HG03025 (cell line): Measurements from ENCODE around the gene TMEM54.

Experiments
- ATAC-seq: cut with Tn5 transposase; IDR thresholded peaks from one replicate; pipeline ENCODE4 v1.9.1; 2021; ENCODE audit warnings: mild to moderate bottlenecking, moderate library complexity; ENCODE audit not compliant: unreplicated experiment, low FRiP score

The TMEM54 gene

GRCh38 chr1:32883338-32884031 is 17.7 kb downstream of the TMEM54 start:
- no peak for ATAC-seq

GRCh38 chr1:32881871-32882850 is 19.0 kb downstream of the TMEM54 start:
- no peak for ATAC-seq

- no peak for ATAC-seq
Measured at GRCh38 chr1:32881291-32881690, 19.9 kb downstream of the TMEM54 start.

DNA sequence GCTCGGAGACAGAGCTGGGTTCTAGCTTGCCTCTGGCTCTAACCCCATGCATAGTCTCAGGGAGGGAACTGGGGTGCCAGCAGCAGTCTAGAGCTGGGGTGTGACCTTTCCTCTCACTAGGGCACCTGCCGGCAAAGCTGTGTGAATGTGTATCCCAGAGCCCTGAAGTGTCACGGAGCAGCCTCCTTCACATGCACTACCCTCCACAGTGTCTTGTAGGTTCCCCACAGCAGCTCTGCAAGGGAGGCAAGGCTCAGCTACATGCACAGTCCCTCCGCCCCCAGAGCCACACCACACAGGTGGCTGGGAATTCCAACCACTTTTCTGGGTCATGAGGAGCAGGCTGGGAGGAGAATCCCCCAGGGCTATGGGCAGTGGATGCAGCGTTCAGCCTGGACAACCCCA is 22.6 kb downstream of the TMEM54 start:
- ATAC-seq, result no peak

GRCh38 chr1:32878183-32878582 is 23.0 kb downstream of the TMEM54 start:
- ATAC-seq, result no peak

- ATAC-seq, result no peak
Measured at GRCh38 chr1:32877211-32878110, 23.7 kb downstream of the TMEM54 start.

- ATAC-seq, result no peak
Measured at GRCh38 chr1:32876341-32877210, 24.6 kb downstream of the TMEM54 start.

DNA sequence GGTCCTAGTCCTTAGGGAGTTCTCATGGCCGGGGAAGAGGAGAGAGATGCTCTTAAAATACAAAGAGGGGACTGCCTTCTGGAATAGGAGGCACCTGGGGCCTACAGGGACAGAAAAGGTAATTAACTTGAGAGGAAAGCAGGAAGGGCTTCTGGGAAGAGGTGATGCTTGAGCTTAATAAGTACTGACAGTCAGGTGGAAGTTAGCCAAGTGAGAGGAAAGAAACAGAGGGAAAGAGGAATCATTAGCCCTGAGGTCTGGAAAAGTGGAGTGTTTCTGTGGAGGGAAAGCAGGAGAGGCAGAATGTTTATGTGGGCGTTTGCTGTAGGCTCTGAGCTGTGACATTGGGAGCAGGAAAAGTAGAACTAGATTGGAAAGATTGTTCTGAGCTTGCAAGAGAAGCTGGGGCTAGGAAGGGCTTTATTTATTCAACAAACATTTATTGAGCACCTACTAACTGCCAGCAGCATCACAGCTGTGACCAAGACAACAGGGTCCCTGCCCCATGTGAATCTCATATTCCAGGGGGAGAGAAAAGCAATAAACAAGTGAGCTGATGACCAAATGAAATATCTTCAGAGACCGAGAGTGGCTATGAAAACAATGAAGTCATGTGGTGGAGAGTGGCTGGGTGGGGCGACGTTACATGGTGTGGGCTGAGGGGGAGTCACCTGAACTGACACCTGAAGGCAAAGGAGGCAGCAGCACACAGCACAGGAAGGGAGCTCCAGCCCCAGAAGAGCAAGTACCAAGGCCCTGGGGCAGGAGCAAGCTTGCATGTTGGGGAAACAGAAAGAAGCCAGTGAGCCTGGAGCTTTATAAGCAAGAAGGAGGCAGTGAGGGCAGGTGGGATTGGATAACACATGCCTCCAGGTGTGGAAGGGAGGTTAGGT is 26.1 kb downstream of the TMEM54 start:
- ATAC-seq, result no peak

DNA sequence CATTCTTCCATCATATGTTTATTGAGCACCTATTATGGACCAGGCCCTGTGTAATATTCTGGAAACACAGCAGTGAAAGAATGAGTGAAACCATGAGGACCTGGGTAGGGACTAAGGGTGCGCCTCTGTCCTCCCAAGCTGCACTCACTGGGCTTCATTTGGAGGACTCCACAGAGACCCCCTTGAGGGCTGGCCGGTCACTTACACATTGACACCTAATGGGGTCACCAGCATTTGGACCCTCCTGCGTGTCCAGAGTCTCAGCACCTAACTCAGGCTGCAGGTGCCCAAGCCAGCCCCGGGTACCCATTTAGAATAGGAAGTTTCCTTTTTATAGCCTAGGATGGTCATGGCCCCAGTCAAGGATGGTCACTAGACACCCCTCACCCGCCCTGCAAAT is 27.7 kb downstream of the TMEM54 start:
- ATAC-seq, result no peak

DNA sequence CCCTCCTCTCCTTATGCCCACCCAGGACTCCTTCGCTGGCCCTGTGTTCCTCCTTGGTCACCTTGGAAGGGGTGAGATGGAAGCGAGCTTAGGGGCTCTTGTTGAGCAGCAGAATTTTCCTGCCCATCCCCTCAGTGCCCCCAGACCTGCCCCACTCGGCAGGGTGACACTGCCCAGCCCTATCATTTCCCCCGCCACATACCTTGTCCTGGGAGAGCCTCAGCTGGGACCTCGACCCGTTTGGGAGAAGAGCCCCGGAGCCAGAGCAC is 29.1 kb downstream of the TMEM54 start:
- ATAC-seq, result no peak

DNA sequence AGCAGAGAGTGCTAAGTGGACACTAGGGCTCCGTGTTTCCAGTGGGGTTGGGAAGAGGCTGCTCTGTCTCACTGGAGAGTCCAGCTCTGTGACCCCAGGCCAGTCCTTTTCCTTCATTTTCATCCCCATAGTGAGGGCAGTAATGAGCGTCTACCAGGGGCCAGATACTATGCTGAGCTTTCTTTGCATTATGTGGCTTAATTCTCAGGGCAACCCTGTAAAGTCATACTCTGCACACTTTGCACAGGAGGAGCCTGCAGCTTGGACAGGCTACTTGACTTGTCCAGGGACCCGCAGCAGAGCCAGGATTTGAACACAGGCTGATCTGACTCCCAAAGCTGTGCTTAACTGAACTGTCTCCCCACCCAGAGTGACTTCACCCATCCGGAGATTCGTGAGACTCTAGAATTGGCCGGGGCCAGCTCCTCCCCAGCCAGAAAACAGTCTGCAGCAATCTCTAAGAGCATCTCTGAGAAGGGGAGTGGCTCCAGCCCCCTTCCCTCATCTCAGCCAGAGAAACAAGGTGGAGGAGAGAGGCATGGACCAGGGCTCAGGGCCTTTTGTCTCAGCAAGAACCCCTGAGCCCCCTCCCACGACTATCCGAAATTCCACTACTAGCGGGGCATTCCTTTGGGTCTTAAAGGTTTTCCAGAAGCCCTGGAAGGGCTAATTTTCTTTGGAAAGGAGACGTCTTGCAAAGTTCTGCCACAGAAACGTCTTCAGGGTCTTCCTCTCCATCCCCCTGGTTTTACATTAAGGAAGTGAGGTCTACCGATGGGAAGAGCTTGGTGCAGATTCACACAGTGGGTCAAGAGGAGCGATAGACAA is 29.6 kb downstream of the TMEM54 start:
- no peak for ATAC-seq

GRCh38 chr1:32870615-32871363 is 30.4 kb downstream of the TMEM54 start, which contains the start of gene FNDC5:
TSS of gene FNDC5 (minus strand) at chr1:32870912.
- no peak for ATAC-seq

DNA sequence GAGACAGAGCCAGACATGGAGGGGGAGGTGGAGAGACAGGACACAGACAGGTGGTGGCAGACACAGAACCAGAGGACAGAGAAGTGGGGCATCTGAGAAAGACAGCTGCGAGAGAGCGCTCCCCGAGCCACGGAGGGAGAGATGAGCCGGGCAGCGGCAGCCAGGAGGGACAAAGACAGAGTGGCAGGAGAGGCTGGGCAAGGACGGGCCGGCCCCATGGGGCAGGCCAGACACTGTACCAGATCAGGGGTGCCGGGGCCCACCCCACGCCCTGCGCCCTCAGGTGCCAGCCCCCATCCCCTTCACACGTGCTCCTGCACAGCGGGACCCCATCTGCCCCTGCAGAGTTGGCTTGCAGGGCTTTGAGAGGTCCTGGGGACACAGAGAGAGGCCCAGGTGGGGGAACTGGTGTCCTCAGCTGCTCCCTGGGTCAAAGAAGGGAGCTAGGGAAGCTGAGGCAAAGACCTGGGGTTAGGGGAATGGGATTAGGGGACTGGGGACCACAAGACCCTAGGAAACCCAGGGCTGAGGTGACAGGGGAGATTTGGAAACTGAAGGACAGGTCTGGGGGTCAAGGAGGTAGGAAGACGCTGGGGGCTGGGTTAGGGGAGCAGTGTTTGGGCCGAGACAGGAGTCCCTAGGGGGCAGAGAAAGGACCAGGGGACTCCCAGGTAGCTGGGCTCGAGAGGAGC is 31.1 kb downstream of the TMEM54 start:
- no peak for ATAC-seq

GRCh38 chr1:32868806-32869455 is 32.3 kb downstream of the TMEM54 start:
- no peak for ATAC-seq

- ATAC-seq, result no peak
Measured at GRCh38 chr1:32868085-32868484, 33.1 kb downstream of the TMEM54 start.

DNA sequence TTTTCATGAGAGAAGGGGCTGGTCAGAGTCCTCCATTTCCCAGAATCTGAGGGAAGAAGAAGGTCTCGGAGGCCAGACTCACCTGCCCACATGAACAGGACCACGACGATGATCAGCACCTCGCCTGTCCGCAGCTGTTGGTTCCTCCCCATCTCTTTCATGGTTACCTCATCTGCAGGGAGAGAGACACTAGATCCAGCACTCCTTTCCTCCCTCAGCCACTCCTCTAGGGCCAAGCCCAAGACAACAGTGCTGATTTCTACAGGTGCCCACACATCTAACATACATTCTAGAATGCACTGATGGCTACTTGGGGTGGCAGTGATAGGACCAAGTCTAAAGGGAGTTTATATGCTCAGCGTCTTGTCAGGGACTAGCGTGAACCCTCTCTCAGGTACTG is 33.5 kb downstream of the TMEM54 start:
- ATAC-seq, result no peak
